Activated T-cell treated with anti-CD3 and anti-CD28 coated beads for 48 hours (primary cell): ENCODE measurements around the gene ZNF570.

Experiments used
- DNase-seq: peaks from one replicate; pipeline ENCODE4 v3.0.0-alpha.2; 2020; ENCODE audit warnings: low read depth

Gene ZNF570

GRCh38 chr19:37468961-37469777, at the start of gene ZNF570:
Gene ZNF570, plus strand, starts transcription at chr19:37469356. Its CDS starts 999 bp downstream, at chr19:37470355.
- peak; percentile 82 for DNase-seq

- no peak for DNase-seq
Observed at GRCh38 chr19:37452500-37453245, 16.5 kb upstream of the ZNF570 start.

- DNase-seq, result no peak
Observed at GRCh38 chr19:37466277-37466797, 2.8 kb upstream of the ZNF570 start.

GRCh38 chr19:37466798-37467607, 2.2 kb upstream of the ZNF570 start, which contains the start of gene ZNF569:
Gene ZNF569, minus strand, starts transcription at chr19:37467444. Its CDS starts 22,523 bp downstream, at chr19:37444921.
- DNase-seq, result peak; percentile 76

GRCh38 chr19:37467608-37468090, 1.5 kb upstream of the ZNF570 start:
- DNase-seq, result no peak

- no peak for DNase-seq
Observed at GRCh38 chr19:37470216-37470615, 1.1 kb downstream of the ZNF570 start.

- DNase-seq, result no peak
Observed at GRCh38 chr19:37472165-37472564, 3.0 kb downstream of the ZNF570 start.

GRCh38 chr19:37484406-37485168, 15.4 kb downstream of the ZNF570 start:
- DNase-seq, result no peak

GRCh38 chr19:37492213-37492612, 23.1 kb downstream of the ZNF570 start:
- no peak for DNase-seq

- DNase-seq, result no peak
Observed at GRCh38 chr19:37505958-37506386, 36.8 kb downstream of the ZNF570 start.

GRCh38 chr19:37506387-37507166, 37.4 kb downstream of the ZNF570 start, which contains the start of gene ZNF793:
Gene ZNF793, plus strand, starts transcription at chr19:37506939. Its CDS starts 16,501 bp downstream, at chr19:37523440.
- DNase-seq, result peak; percentile 66

- no peak for DNase-seq
Observed at GRCh38 chr19:37507167-37507464, 38.0 kb downstream of the ZNF570 start.

GRCh38 chr19:37511186-37511585, 42.0 kb downstream of the ZNF570 start:
- DNase-seq, result no peak

- DNase-seq, result no peak
Observed at GRCh38 chr19:37511821-37512220, 42.7 kb downstream of the ZNF570 start.

GRCh38 chr19:37513397-37513796, 44.2 kb downstream of the ZNF570 start:
- no peak for DNase-seq

- no peak for DNase-seq
Observed at GRCh38 chr19:37519890-37520289, 50.7 kb downstream of the ZNF570 start.

GRCh38 chr19:37537391-37537947, 68.3 kb downstream of the ZNF570 start:
- no peak for DNase-seq
